D721Med (cell line): Measurements from ENCODE around the gene TREML4.

ENCODE experiments used
- DNase-seq: peaks from one replicate; pipeline ENCODE4 v3.0.0; 2011; ENCODE audit warnings: low spot score; ENCODE audit not compliant: insufficient read length
- FAIRE-seq: peaks from 2 replicates; lab custom pipeline; 2011; peaks lifted over from hg19 to GRCh38; lab: Jason Lieb, UNC
- CTCF ChIP-seq: IDR thresholded peaks from 2 replicates; pipeline ENCODE4 v1.5.1; 2012; ENCODE audit warnings: mild to moderate bottlenecking, control low read depth; ENCODE audit not compliant: insufficient read depth; ENCODE audit errors: missing control alignments

The TREML4 gene

GRCh38 chr6:41272591-41273240 lies 44.6 kb downstream of the TREML4 start:
- DNase-seq: no peak
- FAIRE-seq: no peak
- TF ChIP-seq CTCF: no peak

- FAIRE-seq: no peak
- no peak for DNase-seq
- TF ChIP-seq CTCF: no peak
Observed at GRCh38 chr6:41273714-41274113, 45.6 kb downstream of the TREML4 start.

- DNase-seq: no peak
- no peak for TF ChIP-seq CTCF
- no peak for FAIRE-seq
Observed at GRCh38 chr6:41274256-41274655, 46.1 kb downstream of the TREML4 start.

- DNase-seq (no peak), FAIRE-seq (no peak)
- no peak for TF ChIP-seq CTCF
Observed at GRCh38 chr6:41275489-41275888, 47.3 kb downstream of the TREML4 start.

- DNase-seq: no peak
- FAIRE-seq: no peak
- TF ChIP-seq CTCF: no peak
Observed at GRCh38 chr6:41277605-41278004, 49.5 kb downstream of the TREML4 start.

- FAIRE-seq (no peak), DNase-seq (no peak)
- TF ChIP-seq CTCF: peak; percentile 58
Observed at GRCh38 chr6:41278699-41279405, 50.7 kb downstream of the TREML4 start.

GRCh38 chr6:41280381-41281057 lies 52.4 kb downstream of the TREML4 start:
- FAIRE-seq (no peak), DNase-seq (no peak)
- no peak for TF ChIP-seq CTCF
